Thymus (tissue), 14 donors: Measurements from ENCODE around the gene F9. TPM values are rescaled to one million over a fixed set of nuclear protein-coding genes. Genes with fewer than 3 reads are reported as not detected.
"Not testable (repeated sequence)": the region's sequence is repeated elsewhere in the genome, so short reads cannot be mapped to it uniquely, and the experiment has no call there.

Experiments used
- DNase-seq, 9 donors: peaks; one replicate each; pipeline ENCODE4 v3.0.0-alpha.2; 2013; ENCODE audit warnings: low spot score in 9 of 9, low read depth in 6 of 9, missing footprints in 1 of 9
- H3K27ac ChIP-seq, 2 donors: one replicate each; pipeline ENCODE4 v1.5.1; 2013; ENCODE audit warnings: control low read depth in 1 of 2, low read depth in 1 of 2, low read length in 1 of 2, mild to moderate bottlenecking in 1 of 2, moderate library complexity in 1 of 2
- H3K27me3 ChIP-seq, 2 donors: one replicate each; pipeline ENCODE4 v1.5.1; 2013; ENCODE audit warnings: low read length in 1 of 2; ENCODE audit not compliant: control insufficient read depth in 2 of 2, insufficient read depth in 1 of 2
- H3K36me3 ChIP-seq, 2 donors: one replicate each; pipeline ENCODE4 v1.5.1; 2013; ENCODE audit warnings: low read length in 1 of 2, mild to moderate bottlenecking in 1 of 2, moderate library complexity in 1 of 2; ENCODE audit not compliant: control insufficient read depth in 2 of 2, insufficient read depth in 2 of 2
- H3K4me1 ChIP-seq, 2 donors: one replicate each; pipeline ENCODE4 v1.5.1; 2013; ENCODE audit warnings: low read length in 2 of 2; ENCODE audit not compliant: control insufficient read depth in 2 of 2, insufficient read depth in 2 of 2
- H3K4me3 ChIP-seq, 2 donors: one replicate each; pipeline ENCODE4 v1.5.1; 2013; ENCODE audit warnings: low read length in 2 of 2, control low read depth in 1 of 2, mild to moderate bottlenecking in 1 of 2
- H3K9me3 ChIP-seq, 2 donors: one replicate each; pipeline ENCODE4 v1.5.1; 2013; ENCODE audit warnings: low read length in 1 of 2, mild to moderate bottlenecking in 1 of 2; ENCODE audit not compliant: control insufficient read depth in 2 of 2, insufficient read depth in 1 of 2
- WGBS: extraction: QIAGEN DNeasy Blood & Tissue Kit; methylation state at CpG from one replicate; pipeline ENCODE4 v1.1.7; 2013; 5-methylcytosine and 5-hydroxymethylcytosine counted together
- long read RNA-seq, 10 donors: transcript quantifications; one replicate each; lab custom pipeline, GENCODE V29; 2026
- polyA plus RNA-seq: library from polyadenylated mRNA; stranded (reverse); fragments of 200-250 nt; gene quantifications from one replicate; pipeline ENCODE4 v1.2.3, GENCODE V29; 2013
- total RNA-seq: library from RNA; stranded (reverse); fragments of 120-200 nt; gene quantifications from one replicate; pipeline ENCODE4 v1.2.4, GENCODE V29; 2013
- donor health status: healthy.

Gene F9
- total RNA-seq = not detected
- polyA plus RNA-seq = not detected
- long read RNA-seq, donor 1 = 0 reads
- long read RNA-seq, donor 2 = 0 reads
- long read RNA-seq, donor 3 = 0 reads
- long read RNA-seq, donor 4 = 0 reads
- long read RNA-seq, donor 5 = 0 reads
- long read RNA-seq, donor 6 = 0 reads
- long read RNA-seq, donor 7 = 0 reads
- long read RNA-seq, donor 8 = 0 reads
- long read RNA-seq, donor 9 = 0 reads
- long read RNA-seq, donor 10 = 0 reads

GRCh38 chrX:139530550-139530949 is at the start of gene F9:
F9 (plus strand) TSS chrX:139530739; CDS start chrX:139530765, 26 bp downstream.
- WGBS = 96% methylated on average over 4 of the region's 4 CpGs
- Histone ChIP-seq H3K27ac (no peak within 1 kb of the TSS), H3K27me3 (no peaks in the 10 kb centered on the region), H3K36me3 (no peaks in the 10 kb centered on the region), H3K4me3 (no peak within 1 kb of the TSS), H3K4me1 (no peaks in the 10 kb centered on the region), H3K9me3 (no peaks in the 10 kb centered on the region)
- no peak for DNase-seq

- Histone ChIP-seq H3K4me1 (no peaks in the 10 kb centered on the region), H3K27ac (no peak overlapping the region), H3K9me3 (no peaks in the 10 kb centered on the region), H3K4me3 (no peak overlapping the region), H3K36me3 (no peaks in the 10 kb centered on the region), H3K27me3 (no peaks in the 10 kb centered on the region)
- WGBS = 28% methylated on average over 2 of the region's 2 CpGs
- DNase-seq = no peak
Measured at GRCh38 chrX:139483699-139484098, 46.8 kb upstream of the F9 start.

- no peak overlapping the region for H3K27ac ChIP-seq
- no peak for DNase-seq
Measured at GRCh38 chrX:139484591-139484990, 45.9 kb upstream of the F9 start.

GRCh38 chrX:139495324-139495723 is 35.2 kb upstream of the F9 start:
- Histone ChIP-seq H3K4me1 (no peaks in the 10 kb centered on the region), H3K27me3 (no peaks in the 10 kb centered on the region), H3K36me3 (no peaks in the 10 kb centered on the region), H3K4me3 (no peak overlapping the region), H3K27ac (no peak overlapping the region), H3K9me3 (no peaks in the 10 kb centered on the region)
- no peak for DNase-seq
- WGBS = 75% methylated on average over 5 of the region's 5 CpGs

More at GRCh38 chrX:139484591-139484990, 45.9 kb upstream of the F9 start:
- WGBS = 83% methylated on average over 2 of the region's 2 CpGs
- Histone ChIP-seq H3K4me3 (no peak overlapping the region), H3K36me3 (no peaks in the 10 kb centered on the region), H3K4me1 (no peaks in the 10 kb centered on the region), H3K27me3 (no peaks in the 10 kb centered on the region), H3K9me3 (no peaks in the 10 kb centered on the region)

- no peak for DNase-seq
- Histone ChIP-seq H3K4me1 (no peaks in the 10 kb centered on the region), H3K27ac (no peak overlapping the region), H3K27me3 (no peaks in the 10 kb centered on the region), H3K4me3 (no peak overlapping the region), H3K36me3 (no peaks in the 10 kb centered on the region), H3K9me3 (no peaks in the 10 kb centered on the region)
Measured at GRCh38 chrX:139506333-139506732, 24.2 kb upstream of the F9 start.

- WGBS = 91% methylated on average over 8 of the region's 8 CpGs
- H3K27me3 ChIP-seq = no peaks in the 10 kb centered on the region
- no peaks in the 10 kb centered on the region for H3K9me3 ChIP-seq
- H3K4me1 ChIP-seq = no peaks in the 10 kb centered on the region
- H3K4me3 ChIP-seq = no peak overlapping the region
- no peak overlapping the region for H3K27ac ChIP-seq
- H3K36me3 ChIP-seq = no peaks in the 10 kb centered on the region
- DNase-seq = no peak
Measured at GRCh38 chrX:139508099-139508498, 22.4 kb upstream of the F9 start.

GRCh38 chrX:139518475-139518874 is 12.1 kb upstream of the F9 start:
- Histone ChIP-seq H3K36me3 (no peaks in the 10 kb centered on the region), H3K4me1 (no peaks in the 10 kb centered on the region), H3K27me3 (no peaks in the 10 kb centered on the region), H3K4me3 (no peak overlapping the region), H3K9me3 (peaks cover 0 to under 1% of the 10 kb centered on the region in 2 donors), H3K27ac (no peak overlapping the region)
- 92% methylated on average over 2 of the region's 2 CpGs for WGBS
- no peak for DNase-seq

- 32% methylated on average over 3 of the region's 3 CpGs for WGBS
- H3K27me3 ChIP-seq, DNase-seq, H3K4me3 ChIP-seq, H3K9me3 ChIP-seq, H3K36me3 ChIP-seq, H3K4me1 ChIP-seq, H3K27ac ChIP-seq: not testable (repeated sequence)
Measured at GRCh38 chrX:139528829-139529228, 1.7 kb upstream of the F9 start.

GRCh38 chrX:139532834-139533233 is 2.3 kb downstream of the F9 start:
- H3K4me3 ChIP-seq = no peak overlapping the region
- no peak overlapping the region for H3K27ac ChIP-seq
- no peaks in the 10 kb centered on the region for H3K9me3 ChIP-seq
- H3K36me3 ChIP-seq = no peaks in the 10 kb centered on the region
- no peaks in the 10 kb centered on the region for H3K27me3 ChIP-seq
- H3K4me1 ChIP-seq = no peaks in the 10 kb centered on the region
- 95% methylated on average over 4 of the region's 4 CpGs for WGBS
- no peak for DNase-seq

- Histone ChIP-seq H3K36me3 (no peaks in the 10 kb centered on the region), H3K9me3 (no peaks in the 10 kb centered on the region), H3K27me3 (no peaks in the 10 kb centered on the region), H3K4me1 (no peaks in the 10 kb centered on the region), H3K27ac (no peak overlapping the region), H3K4me3 (no peak overlapping the region)
- 92% methylated on average over 4 of the region's 4 CpGs for WGBS
- no peak for DNase-seq
Measured at GRCh38 chrX:139533444-139533843, 2.9 kb downstream of the F9 start.
